HL-60/S4 (cell line): ENCODE results near the gene CCDC57.

Experiments
- in situ Hi-C: fragments of 300-500 bp; cut with MboI; formaldehyde crosslinking; loops from 2 replicates; pipeline ENCODE4 v1.14.3; 2022; ENCODE audit warnings: low sequenced_read_pairs

The CCDC57 gene

DNA sequence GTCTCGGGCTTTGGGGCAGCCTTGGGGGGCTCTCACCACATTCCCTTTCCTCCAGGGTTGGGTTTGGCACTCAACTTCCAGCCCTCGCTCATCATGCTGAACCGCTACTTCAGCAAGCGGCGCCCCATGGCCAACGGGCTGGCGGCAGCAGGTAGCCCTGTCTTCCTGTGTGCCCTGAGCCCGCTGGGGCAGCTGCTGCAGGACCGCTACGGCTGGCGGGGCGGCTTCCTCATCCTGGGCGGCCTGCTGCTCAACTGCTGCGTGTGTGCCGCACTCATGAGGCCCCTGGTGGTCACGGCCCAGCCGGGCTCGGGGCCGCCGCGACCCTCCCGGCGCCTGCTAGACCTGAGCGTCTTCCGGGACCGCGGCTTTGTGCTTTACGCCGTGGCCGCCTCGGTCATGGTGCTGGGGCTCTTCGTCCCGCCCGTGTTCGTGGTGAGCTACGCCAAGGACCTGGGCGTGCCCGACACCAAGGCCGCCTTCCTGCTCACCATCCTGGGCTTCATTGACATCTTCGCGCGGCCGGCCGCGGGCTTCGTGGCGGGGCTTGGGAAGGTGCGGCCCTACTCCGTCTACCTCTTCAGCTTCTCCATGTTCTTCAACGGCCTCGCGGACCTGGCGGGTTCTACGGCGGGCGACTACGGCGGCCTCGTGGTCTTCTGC, 24.6 kb upstream of the CCDC57 start:
- in situ Hi-C loops, result no loop called here

- in situ Hi-C loops, result no loop called here
Observed at GRCh38 chr17:82236142-82236971, 23.7 kb upstream of the CCDC57 start.

DNA sequence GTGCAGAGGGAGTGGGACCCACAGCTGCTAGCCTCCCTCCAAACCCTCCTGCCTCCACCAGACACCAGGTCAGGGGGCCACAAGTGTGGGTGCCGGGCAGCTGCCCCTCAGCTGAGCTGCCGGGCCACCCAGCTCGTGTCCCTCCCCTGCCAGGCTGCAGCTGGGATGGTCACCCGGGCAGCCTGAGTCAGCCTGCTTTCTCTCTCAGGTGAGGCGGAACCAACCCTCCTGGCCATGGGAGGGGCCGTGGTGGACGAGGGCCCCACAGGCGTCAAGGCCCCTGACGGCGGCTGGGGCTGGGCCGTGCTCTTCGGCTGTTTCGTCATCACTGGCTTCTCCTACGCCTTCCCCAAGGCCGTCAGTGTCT, 23.1 kb upstream of the CCDC57 start:
- in situ Hi-C loops, result no loop called here

GRCh38 chr17:82235056-82235774, 22.6 kb upstream of the CCDC57 start:
- in situ Hi-C loops, result no loop called here

DNA sequence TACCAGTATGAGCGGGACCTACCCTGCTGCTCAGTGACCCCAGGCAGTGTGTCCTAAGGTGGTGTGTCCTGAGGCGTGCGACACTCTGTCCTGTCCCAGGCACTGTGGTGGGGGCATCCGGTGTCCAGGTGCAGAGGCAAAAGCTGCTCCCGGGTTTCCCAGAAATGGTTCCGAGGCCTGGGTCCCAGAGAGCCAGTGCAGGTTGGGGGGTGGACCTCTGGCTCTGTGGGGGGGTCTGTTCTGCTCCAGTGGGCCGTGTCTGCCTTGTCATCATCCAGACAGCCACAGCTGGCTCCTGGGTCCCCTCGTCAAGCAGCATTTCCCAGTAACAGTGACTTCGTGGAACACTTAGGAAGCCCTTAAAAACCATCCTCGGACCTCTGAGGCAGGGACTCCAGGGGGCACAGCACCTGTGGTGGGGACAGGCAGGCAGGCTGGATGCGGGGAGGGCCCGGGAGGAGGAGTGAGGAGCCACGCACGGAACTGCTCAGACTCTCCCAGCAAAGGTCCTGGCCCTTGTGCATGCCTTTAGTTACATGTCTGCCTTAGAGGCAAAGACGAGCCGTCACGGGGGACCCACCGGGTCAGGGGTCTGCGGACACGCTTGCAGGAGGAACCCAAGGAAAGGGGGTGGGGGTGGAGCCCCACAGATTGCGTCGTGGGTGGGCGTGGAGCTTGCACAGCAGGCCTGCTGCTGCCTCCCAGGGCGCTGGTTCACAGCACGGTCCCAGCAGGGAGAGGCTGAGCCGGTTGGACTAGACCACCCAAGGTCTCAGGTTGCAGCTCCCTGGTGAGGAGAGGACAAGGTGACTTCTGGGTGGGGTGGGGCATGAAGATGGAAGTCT, 21.8 kb upstream of the CCDC57 start:
- in situ Hi-C loops, result no loop called here

GRCh38 chr17:82232876-82233785, 20.5 kb upstream of the CCDC57 start:
- in situ Hi-C loops, result no loop called here

- in situ Hi-C loops, result no loop called here
Observed at GRCh38 chr17:82232322-82232820, 19.7 kb upstream of the CCDC57 start.

GRCh38 chr17:82231562-82232321, 19.1 kb upstream of the CCDC57 start:
- in situ Hi-C loops, result no loop called here

GRCh38 chr17:82231312-82231561, 18.6 kb upstream of the CCDC57 start:
- in situ Hi-C loops, result no loop called here

DNA sequence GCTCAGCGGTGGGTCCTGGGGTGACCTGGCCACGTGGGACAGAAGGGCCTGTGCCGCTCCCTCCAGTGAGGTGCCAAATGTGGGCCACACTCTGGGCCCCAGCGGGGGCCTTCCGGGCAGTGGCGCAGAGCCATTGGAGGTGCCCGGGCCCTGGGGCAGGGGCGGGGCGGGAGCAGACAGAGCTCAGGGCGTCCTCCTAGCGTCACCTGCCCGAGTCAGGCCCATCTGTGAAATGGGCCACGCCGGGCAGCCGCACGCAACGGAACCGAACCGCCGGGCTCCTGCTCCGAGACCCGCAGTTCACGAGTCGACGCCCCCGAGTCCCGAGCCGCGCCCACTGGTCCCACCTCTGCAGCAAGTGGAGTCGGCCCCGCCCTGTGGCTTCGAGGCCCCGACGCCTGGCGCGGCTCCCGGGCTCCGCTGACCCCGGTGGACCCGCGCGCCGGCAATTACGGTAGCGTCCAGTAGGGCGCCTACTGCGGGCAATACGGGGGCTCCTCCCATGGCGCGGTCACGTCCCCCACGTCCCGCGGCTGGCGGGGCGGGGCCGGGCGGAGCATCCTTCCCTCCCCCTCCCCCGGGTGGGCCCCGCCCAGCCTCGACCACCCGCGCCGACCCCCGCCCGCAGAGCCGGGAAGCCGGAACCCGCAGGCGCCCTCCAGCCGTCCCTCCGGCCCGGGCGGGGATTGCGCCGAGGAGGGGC, 18.1 kb upstream of the CCDC57 start:
- in situ Hi-C loops, result no loop called here

- in situ Hi-C loops, result no loop called here
Observed at GRCh38 chr17:82229698-82230608, 17.3 kb upstream of the CCDC57 start.

DNA sequence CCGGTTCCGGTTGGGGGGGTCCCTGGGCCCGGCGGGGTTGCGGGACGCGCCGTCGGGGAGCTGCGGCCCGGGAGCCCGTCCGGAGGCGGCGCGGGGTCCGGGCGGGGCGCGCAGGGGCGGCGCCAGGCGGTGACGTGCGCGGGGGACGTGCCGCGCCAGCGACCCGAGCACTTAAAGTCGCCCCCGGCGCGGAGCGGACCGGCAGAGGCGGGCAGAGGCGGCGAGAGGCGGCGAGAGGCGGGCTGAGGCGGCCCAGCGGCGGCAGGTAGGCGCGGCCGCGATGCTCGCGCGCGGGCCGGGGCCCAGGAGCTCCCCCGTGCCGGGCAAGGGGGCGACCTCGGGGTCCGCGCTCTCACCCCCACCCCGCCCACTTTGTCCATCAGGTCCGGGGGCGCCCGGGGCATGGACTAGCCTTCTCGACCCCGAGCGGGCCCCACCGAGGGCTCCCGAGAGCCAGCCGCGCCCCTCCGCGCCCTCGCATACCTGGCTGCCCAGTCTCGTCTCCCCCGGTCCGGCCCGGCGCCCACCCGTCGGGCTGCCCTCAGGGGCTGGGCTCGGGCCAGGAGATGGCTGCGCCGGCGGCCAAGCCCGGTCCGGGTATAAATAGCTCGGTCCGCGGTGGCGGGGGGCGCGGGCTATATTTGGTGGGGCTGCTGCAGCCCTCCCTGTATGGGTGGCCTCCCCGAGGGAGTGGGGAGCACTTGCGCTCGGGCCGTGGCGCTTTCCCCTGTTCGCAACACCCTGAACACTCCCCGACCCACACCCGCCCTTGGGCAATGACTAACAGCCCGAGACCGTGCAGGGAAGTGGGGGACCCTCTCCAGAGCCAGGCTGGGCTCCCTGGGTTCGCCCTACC, 16.4 kb upstream of the CCDC57 start, which contains the start of gene SLC16A3:
TSS of gene SLC16A3 (plus strand) at position 201 of the 856 bp plus-strand sequence. CDS start 6,967 bp downstream, outside the sequence.
- in situ Hi-C loops, result no loop called here

GRCh38 chr17:82228278-82228841, 15.7 kb upstream of the CCDC57 start:
- in situ Hi-C loops, result no loop called here

- in situ Hi-C loops, result no loop called here
Observed at GRCh38 chr17:82227629-82228277, 15.1 kb upstream of the CCDC57 start.

DNA sequence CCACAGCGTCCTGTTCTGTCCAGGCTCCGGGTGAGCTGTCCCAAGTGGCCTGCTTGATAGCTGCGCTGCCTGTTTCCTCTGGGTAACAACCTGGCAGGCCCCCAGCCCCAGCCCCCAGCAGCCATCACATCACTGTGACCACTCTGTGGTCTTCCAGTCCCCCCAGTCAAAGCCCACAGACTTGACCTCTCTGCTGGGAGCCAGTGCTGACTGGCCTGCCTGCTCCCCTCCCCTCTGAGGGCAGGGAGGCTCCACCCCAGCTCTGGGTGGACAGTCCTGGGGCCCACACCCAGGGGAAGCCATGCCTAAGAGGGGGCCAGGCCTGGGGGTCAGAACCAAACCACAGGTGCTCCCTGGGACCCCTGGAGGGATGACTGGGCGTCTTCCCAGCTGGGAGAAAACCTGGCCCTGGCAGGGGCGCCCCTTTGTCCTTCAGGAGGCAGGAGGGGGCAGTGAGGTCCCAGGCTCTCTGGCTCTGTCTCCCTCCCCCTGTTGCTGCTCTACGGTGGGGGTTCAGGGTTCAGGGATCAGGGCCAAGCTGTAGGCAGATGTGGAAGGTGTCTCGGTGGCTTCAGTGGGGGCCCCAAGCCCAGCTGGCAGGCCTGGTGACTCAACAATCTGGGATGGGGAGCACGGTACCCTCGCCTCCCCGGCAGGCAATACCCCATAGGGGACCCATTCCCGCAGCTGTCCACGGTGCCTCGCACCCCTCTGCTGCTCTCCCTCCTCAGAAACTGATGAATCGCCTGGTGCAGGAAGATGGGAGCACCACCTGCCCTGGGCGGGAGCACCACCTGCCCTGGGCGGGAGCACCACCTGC, 14.4 kb upstream of the CCDC57 start:
- in situ Hi-C loops, result no loop called here
